Gastrocnemius medialis (tissue), 4 donors: ENCODE measurements around the gene GPR176. TPM values are rescaled to one million over a fixed set of nuclear protein-coding genes. Genes with fewer than 3 reads are reported as not detected.

Source experiments
- ATAC-seq, 2 donors: fragments of 150-250 bp; one replicate each; pipeline ENCODE4 v1.9.1; 2016
- DNase-seq, 2 donors: peaks; one replicate each; pipeline ENCODE4 v3.0.0-alpha.2; 2019
- H3K27ac ChIP-seq, 4 donors: fragments of 200-600 bp; sonication (generic); 1 replicate in 1 of 4; 2 replicates in 3 of 4; pipeline ENCODE4 v1.5.1; 2016 to 2018; ENCODE audit warnings: mild to moderate bottlenecking in 2 of 4, moderate library complexity in 1 of 4
- H3K27me3 ChIP-seq, 3 donors: fragments of 200-600 bp; sonication (generic) in 2 of 3; 1 replicate in 1 of 3; 2 replicates in 2 of 3; pipeline versions ENCODE4 v1.5.1 to v1.6.0; 2016 to 2019; ENCODE audit warnings: mild to moderate bottlenecking in 1 of 3, moderate library complexity in 1 of 3
- H3K36me3 ChIP-seq, 2 donors: fragments of 200-600 bp; sonication (generic) in 1 of 2; one replicate each; pipeline ENCODE4 v1.5.1; 2017 to 2018
- H3K4me1 ChIP-seq, 2 donors: fragments of 200-600 bp; sonication (generic) in 1 of 2; one replicate each; pipeline ENCODE4 v1.5.1; 2016 to 2017; ENCODE audit warnings: mild to moderate bottlenecking in 2 of 2
- H3K4me3 ChIP-seq, 4 donors: fragments of 200-600 bp; sonication (generic) in 3 of 4; 1 replicate in 1 of 4; 2 replicates in 3 of 4; pipeline ENCODE4 v1.5.1; 2016 to 2019; ENCODE audit warnings: mild to moderate bottlenecking in 2 of 4
- H3K9me3 ChIP-seq, 3 donors: fragments of 200-600 bp; sonication (generic) in 2 of 3; 1 replicate in 1 of 3; 2 replicates in 2 of 3; pipeline ENCODE4 v1.5.1; 2016 to 2019
- CTCF ChIP-seq, 5 experiments: fragments of 450-650 bp in 3 of 5; fragments of 200-600 bp in 2 of 5; sonication (generic) in 2 of 5; IDR thresholded peaks in 4 of 5; conservative IDR thresholded peaks in 1 of 5; 1 replicate in 4 of 5; 2 replicates in 1 of 5; pipeline ENCODE4 v1.5.1; 2016 to 2019; ENCODE audit warnings: antibody characterized with exemption in 5 of 5, mild to moderate bottlenecking in 3 of 5, moderate library complexity in 3 of 5
- POLR2A ChIP-seq, 2 donors: fragments of 450-650 bp; IDR thresholded peaks; one replicate each; pipeline ENCODE4 v1.6.1; 2017; ENCODE audit warnings: antibody characterized with exemption in 2 of 2, mild to moderate bottlenecking in 2 of 2, moderate library complexity in 2 of 2
- in situ Hi-C, 4 donors: fragments of 200-750 bp; cut with MboI; loops; one replicate each; pipeline versions ENCODE4 v1.15.0 to v1.8.0; 2017; ENCODE audit warnings: low sequenced_read_pairs in 4 of 4
- intact Hi-C: fragments of 100-400 bp; cut with DNase I; formaldehyde crosslinking; loops from one replicate; pipeline ENCODE4 v1.15.1; 2023; ENCODE audit warnings: low total_unique reads
- total RNA-seq, 4 donors: library from RNA; depleted of rRNA; stranded (reverse); fragments of >200 nt; gene quantifications; one replicate each; pipeline versions ENCODE4 v1.1.0 to v1.2.3, GENCODE V29; 2016

The GPR176 gene
- total RNA-seq, 4 donors from 2014 or later: 1.1 to 3.0 (median 1.7) TPM

GRCh38 chr15:39783244-39783820, 136.7 kb downstream of the GPR176 start:
- DNase-seq (no peak), ATAC-seq (no peak)
- TF ChIP-seq POLR2A (IDR thresholded peaks at IDR 0.05) (no peak), CTCF (IDR thresholded peaks at IDR 0.05 in 4 of 5, conservative IDR thresholded peaks at IDR 0.05 in 1 of 5) (no peak)
- intact Hi-C loops: loop anchor here (5.0 to 10.0 kb wide), 3 partner anchors 261 to 1531 kb away; partner anchors contain the start of gene SPRED1
- H3K4me1 ChIP-seq: peaks cover 0 to 14% of the 10 kb centered on the region in 2 donors
- no peaks in the 10 kb centered on the region for H3K9me3 ChIP-seq
- peak overlapping the region; percentile 49 to 75 (median 68) for H3K27ac ChIP-seq
- H3K27me3 ChIP-seq: no peaks in the 10 kb centered on the region
- in situ Hi-C loops: loop anchor here in 2 of 4 donors (10.0 to 25.0 kb wide), 3 partner anchors 129 to 354 kb away; partner anchors contain the start of gene GPR176 (in 1 of the 2)
- H3K4me3 ChIP-seq: peak overlapping the region; percentile 64 to 99 (median 88)
- no peaks in the 10 kb centered on the region for H3K36me3 ChIP-seq

GRCh38 chr15:39782441-39783138, 137.5 kb downstream of the GPR176 start, which contains the start of gene FSIP1:
Gene FSIP1, minus strand, starts transcription at chr15:39782841. Its CDS starts 6,317 bp downstream, at chr15:39776524.
- Histone ChIP-seq H3K36me3 (no peaks in the 10 kb centered on the region), H3K27ac (peak within 1 kb of the TSS; percentile 49 to 75 (median 68)), H3K4me1 (peaks cover 0 to 14% of the 10 kb centered on the region in 2 donors), H3K27me3 (no peaks in the 10 kb centered on the region), H3K4me3 (peak within 1 kb of the TSS; percentile 64 to 99 (median 88)), H3K9me3 (no peaks in the 10 kb centered on the region)
- intact Hi-C loops: loop anchor here (5.0 to 10.0 kb wide), 3 partner anchors 262 to 1530 kb away; partner anchors contain the start of gene SPRED1
- ATAC-seq (peak; percentile 97), DNase-seq (peak; percentile 81 to 88)
- TF ChIP-seq POLR2A (IDR thresholded peaks at IDR 0.05): peak in 1 of 2 donors; percentile 25
- no peak for TF ChIP-seq CTCF (IDR thresholded peaks at IDR 0.05 in 4 of 5, conservative IDR thresholded peaks at IDR 0.05 in 1 of 5)
- in situ Hi-C loops: loop anchor here in 2 of 4 donors (10.0 to 25.0 kb wide), 3 partner anchors 130 to 355 kb away; partner anchors contain the start of gene GPR176 (in 1 of the 2)

- ATAC-seq: no peak
- in situ Hi-C loops: loop anchor here in 2 of 4 donors (10.0 to 25.0 kb wide), 3 partner anchors 130 to 355 kb away; partner anchors contain the start of gene GPR176 (in 1 of the 2)
These were observed 138.1 kb downstream of the GPR176 start for GRCh38 chr15:39781967-39782302.

More at GRCh38 chr15:39781967-39782302, 138.1 kb downstream of the GPR176 start:
- Histone ChIP-seq H3K27ac (peak overlapping the region in 2 of 4 donors; percentile 37 to 75), H3K36me3 (no peaks in the 10 kb centered on the region), H3K9me3 (no peaks in the 10 kb centered on the region), H3K4me1 (peaks cover 0 to 14% of the 10 kb centered on the region in 2 donors), H3K4me3 (peak overlapping the region; percentile 64 to 99 (median 88)), H3K27me3 (no peaks in the 10 kb centered on the region)
- DNase-seq: no peak
- intact Hi-C loops: loop anchor here (5.0 to 10.0 kb wide), 3 partner anchors 263 to 1530 kb away; partner anchors contain the start of gene SPRED1
- TF ChIP-seq POLR2A (IDR thresholded peaks at IDR 0.05) (no peak), CTCF (IDR thresholded peaks at IDR 0.05 in 4 of 5, conservative IDR thresholded peaks at IDR 0.05 in 1 of 5) (no peak)
